ENCODE results near the gene ZNF469. TPM values are rescaled to one million over a fixed set of nuclear protein-coding genes. Genes with fewer than 3 reads are reported as not detected.

The ZNF469 gene
- total and polyA plus RNA-seq, 9 donors, result 3.7 to 11.5 (median 6.2) TPM

GRCh38 chr16:88339930-88340754 is 42.6 kb upstream of the ZNF469 start:
- DNase-seq, result no peak
- H3K27me3 ChIP-seq (ENCODE audit: control insufficient read depth, insufficient read depth, low read length), result peaks cover 4% of the 10 kb centered on the region
- H3K4me1 ChIP-seq (ENCODE audit: control insufficient read depth, insufficient read depth, low read length), result peaks cover 9% of the 10 kb centered on the region
- no peaks in the 10 kb centered on the region for H3K36me3 ChIP-seq (ENCODE audit: control insufficient read depth, insufficient read depth, low read length)
- peaks cover 2% of the 10 kb centered on the region for H3K9me3 ChIP-seq (replicated peaks; ENCODE audit: control insufficient read depth, low read depth, low read length)
- H3K4me3 ChIP-seq (ENCODE audit: low read length), result no peak overlapping the region
- 49% methylated on average over 14 of the region's 20 CpGs for WGBS (ENCODE audit: insufficient coverage)
- H3K27ac ChIP-seq (ENCODE audit: low read length), result no peak overlapping the region

- no peaks in the 10 kb centered on the region for H3K36me3 ChIP-seq (ENCODE audit: control insufficient read depth, insufficient read depth, low read length)
- H3K27ac ChIP-seq (ENCODE audit: low read length), result no peak overlapping the region
- H3K4me3 ChIP-seq (ENCODE audit: low read length), result no peak overlapping the region
- DNase-seq, result no peak
- peaks cover 2% of the 10 kb centered on the region for H3K9me3 ChIP-seq (replicated peaks; ENCODE audit: control insufficient read depth, low read depth, low read length)
- peaks cover 7% of the 10 kb centered on the region for H3K4me1 ChIP-seq (ENCODE audit: control insufficient read depth, insufficient read depth, low read length)
- H3K27me3 ChIP-seq (ENCODE audit: control insufficient read depth, insufficient read depth, low read length), result peaks cover 4% of the 10 kb centered on the region
- 72% methylated on average over 11 of the region's 11 CpGs for WGBS (ENCODE audit: insufficient coverage)
Observed at GRCh38 chr16:88340755-88341150, 42.0 kb upstream of the ZNF469 start.

GRCh38 chr16:88341551-88342290 is 41.0 kb upstream of the ZNF469 start:
- Histone ChIP-seq H3K9me3 (replicated peaks; ENCODE audit: control insufficient read depth, low read depth, low read length) (peaks cover 2% of the 10 kb centered on the region), H3K36me3 (ENCODE audit: control insufficient read depth, insufficient read depth, low read length) (no peaks in the 10 kb centered on the region), H3K27ac (ENCODE audit: low read length) (no peak overlapping the region), H3K4me3 (ENCODE audit: low read length) (no peak overlapping the region), H3K27me3 (ENCODE audit: control insufficient read depth, insufficient read depth, low read length) (peaks cover 4% of the 10 kb centered on the region), H3K4me1 (ENCODE audit: control insufficient read depth, insufficient read depth, low read length) (peaks cover 8% of the 10 kb centered on the region)
- 85% methylated on average over 16 of the region's 24 CpGs for WGBS (ENCODE audit: insufficient coverage)
- DNase-seq, result no peak

- peaks cover 2% of the 10 kb centered on the region for H3K9me3 ChIP-seq (replicated peaks; ENCODE audit: control insufficient read depth, low read depth, low read length)
- no peak overlapping the region for H3K27ac ChIP-seq (ENCODE audit: low read length)
- H3K4me3 ChIP-seq (ENCODE audit: low read length), result no peak overlapping the region
- H3K27me3 ChIP-seq (ENCODE audit: control insufficient read depth, insufficient read depth, low read length), result peaks cover 2% of the 10 kb centered on the region
- H3K4me1 ChIP-seq (ENCODE audit: control insufficient read depth, insufficient read depth, low read length), result peaks cover 8% of the 10 kb centered on the region
- no peak for DNase-seq
- H3K36me3 ChIP-seq (ENCODE audit: control insufficient read depth, insufficient read depth, low read length), result no peaks in the 10 kb centered on the region
- 87% methylated on average over 16 of the region's 16 CpGs for WGBS (ENCODE audit: insufficient coverage)
Observed at GRCh38 chr16:88342491-88342890, 40.3 kb upstream of the ZNF469 start.

GRCh38 chr16:88343271-88343791 is 39.4 kb upstream of the ZNF469 start:
- WGBS (ENCODE audit: insufficient coverage), result 100% methylated on average over 2 of the region's 8 CpGs

DNA sequence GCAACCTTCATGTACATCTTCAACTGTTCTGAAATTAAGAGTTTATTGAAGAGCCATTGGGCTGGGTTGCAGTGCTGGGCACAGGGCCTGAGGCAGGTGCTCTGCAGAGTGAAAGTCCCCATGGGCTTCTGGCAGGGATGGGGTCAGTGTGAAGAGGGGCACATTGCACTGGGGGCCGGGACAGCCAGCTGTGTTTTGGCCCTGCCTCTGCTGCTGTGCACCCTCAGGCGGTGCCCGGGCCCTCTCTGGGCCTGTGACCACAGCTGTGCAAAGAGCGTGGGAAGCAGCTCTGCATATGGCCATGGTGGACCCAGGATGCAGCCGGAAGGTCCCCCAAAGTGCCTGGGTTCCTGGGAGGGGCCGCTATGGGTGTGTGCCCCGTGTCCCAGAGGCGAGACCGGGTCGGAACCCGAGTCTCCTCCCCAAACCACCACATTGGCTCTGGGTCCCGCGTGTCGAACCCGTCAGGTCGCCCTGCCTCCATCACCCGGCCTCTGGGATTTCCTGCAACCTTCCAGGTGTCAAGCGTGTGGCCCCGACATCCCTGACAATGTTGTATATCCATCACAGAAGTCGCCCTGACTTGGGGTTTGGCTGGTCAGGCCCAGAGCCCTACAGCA is 38.2 kb upstream of the ZNF469 start:
- no peak for DNase-seq
- 96% methylated on average over 19 of the region's 20 CpGs for WGBS (ENCODE audit: insufficient coverage)
- H3K9me3 ChIP-seq (replicated peaks; ENCODE audit: control insufficient read depth, low read depth, low read length), result peaks cover 2% of the 10 kb centered on the region
- H3K27ac ChIP-seq (ENCODE audit: low read length), result no peak overlapping the region
- H3K4me1 ChIP-seq (ENCODE audit: control insufficient read depth, insufficient read depth, low read length), result peaks cover 8% of the 10 kb centered on the region
- H3K4me3 ChIP-seq (ENCODE audit: low read length), result no peak overlapping the region
- H3K27me3 ChIP-seq (ENCODE audit: control insufficient read depth, insufficient read depth, low read length), result no peaks in the 10 kb centered on the region
- no peaks in the 10 kb centered on the region for H3K36me3 ChIP-seq (ENCODE audit: control insufficient read depth, insufficient read depth, low read length)

More at GRCh38 chr16:88343271-88343791, 39.4 kb upstream of the ZNF469 start:
- Histone ChIP-seq H3K27me3 (ENCODE audit: control insufficient read depth, insufficient read depth, low read length) (no peaks in the 10 kb centered on the region), H3K4me3 (ENCODE audit: low read length) (no peak overlapping the region), H3K27ac (ENCODE audit: low read length) (no peak overlapping the region), H3K9me3 (replicated peaks; ENCODE audit: control insufficient read depth, low read depth, low read length) (peaks cover 2% of the 10 kb centered on the region), H3K36me3 (ENCODE audit: control insufficient read depth, insufficient read depth, low read length) (no peaks in the 10 kb centered on the region), H3K4me1 (ENCODE audit: control insufficient read depth, insufficient read depth, low read length) (peaks cover 8% of the 10 kb centered on the region)
- DNase-seq, result no peak

DNA sequence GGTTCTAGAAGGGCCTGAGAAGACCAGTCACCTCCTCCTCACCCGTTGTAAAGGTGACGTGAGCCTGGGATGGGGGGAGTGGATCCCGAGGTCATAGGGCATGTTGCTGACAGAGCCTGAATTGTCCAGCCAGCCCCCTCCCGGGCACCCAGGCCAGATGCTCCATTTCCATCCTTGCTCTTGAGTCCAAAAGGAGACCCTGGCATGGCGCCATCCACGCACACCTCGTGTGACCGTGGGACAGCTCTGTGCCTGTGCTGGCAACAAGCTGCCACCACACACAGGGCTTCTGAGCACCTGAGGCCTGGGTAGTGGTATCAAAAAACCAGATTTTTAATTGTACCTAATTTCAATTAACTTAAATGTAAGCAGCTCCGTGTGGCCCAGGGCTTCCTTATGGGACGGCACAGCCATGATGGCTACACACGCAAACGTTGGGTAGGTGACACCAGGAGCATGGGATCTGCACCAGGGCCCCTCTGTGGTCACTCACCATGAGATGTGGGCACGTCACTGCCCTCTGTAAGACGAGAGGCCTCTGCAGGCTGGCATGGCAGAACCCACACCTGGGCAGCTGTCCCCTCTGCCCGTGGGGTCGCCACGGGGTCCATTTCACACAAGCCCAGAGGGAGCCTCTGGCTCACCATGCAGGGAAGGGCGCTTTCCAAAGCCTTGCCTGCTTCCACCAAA is 37.6 kb upstream of the ZNF469 start:
- WGBS (ENCODE audit: insufficient coverage), result 71% methylated on average over 12 of the region's 18 CpGs
- no peaks in the 10 kb centered on the region for H3K36me3 ChIP-seq (ENCODE audit: control insufficient read depth, insufficient read depth, low read length)
- DNase-seq, result no peak
- H3K27ac ChIP-seq (ENCODE audit: low read length), result peak overlapping the region; percentile 67
- H3K4me3 ChIP-seq (ENCODE audit: low read length), result no peak overlapping the region
- H3K4me1 ChIP-seq (ENCODE audit: control insufficient read depth, insufficient read depth, low read length), result peaks cover 8% of the 10 kb centered on the region
- peaks cover 2% of the 10 kb centered on the region for H3K9me3 ChIP-seq (replicated peaks; ENCODE audit: control insufficient read depth, low read depth, low read length)
- H3K27me3 ChIP-seq (ENCODE audit: control insufficient read depth, insufficient read depth, low read length), result no peaks in the 10 kb centered on the region

DNA sequence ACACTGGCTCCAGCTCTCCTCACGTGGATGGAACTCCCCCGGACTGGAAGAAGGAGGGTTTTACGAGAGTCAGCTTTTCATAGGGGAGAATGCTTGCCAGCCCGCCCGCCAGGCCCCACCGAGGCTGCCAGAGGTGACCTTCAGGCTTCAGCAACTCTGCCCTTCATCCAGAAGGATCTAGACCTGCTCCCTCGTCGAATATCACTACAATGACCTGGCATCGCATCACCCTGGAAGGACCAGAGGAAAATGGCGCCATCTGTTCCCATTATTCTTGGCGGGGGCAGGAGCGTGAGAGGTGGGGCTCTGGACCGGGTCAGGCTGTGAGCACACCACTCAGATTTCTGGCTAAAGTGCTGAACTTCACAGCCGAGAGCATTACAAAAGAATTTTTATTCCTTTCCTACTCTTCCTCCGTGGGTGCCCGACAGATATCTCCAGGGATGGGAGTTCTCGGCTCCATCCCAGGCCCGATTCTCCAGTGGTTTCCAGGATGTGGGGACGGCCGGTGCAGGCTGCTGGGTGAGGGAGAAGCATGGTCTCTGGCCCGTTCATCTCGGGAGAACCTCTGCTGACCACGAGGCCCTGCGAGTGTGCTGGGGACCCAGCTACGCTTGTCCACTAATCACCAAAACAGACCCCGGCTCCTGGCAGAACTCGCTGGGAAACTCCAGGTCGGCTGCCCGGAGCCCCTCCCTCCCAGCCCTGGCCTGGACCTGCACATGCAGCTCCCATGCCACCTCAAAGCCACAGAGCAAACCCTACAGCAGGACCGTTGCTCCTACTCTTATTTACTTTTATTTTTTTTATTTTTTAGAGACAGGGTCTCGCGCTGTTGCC is 36.8 kb upstream of the ZNF469 start:
- H3K27me3 ChIP-seq (ENCODE audit: control insufficient read depth, insufficient read depth, low read length), result no peaks in the 10 kb centered on the region
- H3K27ac ChIP-seq (ENCODE audit: low read length), result peak overlapping the region; percentile 67
- H3K4me1 ChIP-seq (ENCODE audit: control insufficient read depth, insufficient read depth, low read length), result peaks cover 8% of the 10 kb centered on the region
- 58% methylated on average over 21 of the region's 32 CpGs for WGBS (ENCODE audit: insufficient coverage)
- no peaks in the 10 kb centered on the region for H3K36me3 ChIP-seq (ENCODE audit: control insufficient read depth, insufficient read depth, low read length)
- H3K4me3 ChIP-seq (ENCODE audit: low read length), result no peak overlapping the region
- DNase-seq, result peak; percentile 75
- peaks cover 2% of the 10 kb centered on the region for H3K9me3 ChIP-seq (replicated peaks; ENCODE audit: control insufficient read depth, low read depth, low read length)

All from muscle of leg (tissue), 11 donors.